CD14-positive monocyte (primary cell): ENCODE data around the gene LRRC4C. TPM values are rescaled to one million over a fixed set of nuclear protein-coding genes. Genes with fewer than 3 reads are reported as not detected.

Experiments used
- DNase-seq, 3 donors: peaks; one replicate each; pipeline ENCODE4 v3.0.0-alpha.2; 2011 to 2022
- H2AFZ ChIP-seq: 2 replicates; pipeline ENCODE4 v1.6.0; 2012; ENCODE audit warnings: mild to moderate bottlenecking, low read depth, low read length, inconsistent platforms; ENCODE audit not compliant: insufficient read depth, poor library complexity, severe bottlenecking
- H3K27ac ChIP-seq, 2 donors: 1 replicate in 1 of 2; 2 replicates in 1 of 2; pipeline ENCODE4 v1.5.1; 2012 to 2013; ENCODE audit warnings: low read length in 2 of 2, control low read depth in 1 of 2, inconsistent platforms in 1 of 2, low read depth in 1 of 2, mild to moderate bottlenecking in 1 of 2
- H3K27me3 ChIP-seq, 2 donors: one replicate each; pipeline versions ENCODE4 v1.6.0 to v1.6.1; 2011 to 2013; ENCODE audit warnings: low read length in 2 of 2; ENCODE audit not compliant: control insufficient read depth in 2 of 2, insufficient read depth in 2 of 2
- H3K36me3 ChIP-seq, 2 donors: replicated peaks in 1 of 2; 1 replicate in 1 of 2; 2 replicates in 1 of 2; pipeline versions ENCODE4 v1.5.1 to v1.6.1; 2012 to 2013; ENCODE audit warnings: low read length in 2 of 2, control low read depth in 1 of 2, inconsistent platforms in 1 of 2, mild to moderate bottlenecking in 1 of 2; ENCODE audit not compliant: insufficient read depth in 2 of 2, control insufficient read depth in 1 of 2
- H3K4me1 ChIP-seq, 2 donors: 1 replicate in 1 of 2; 2 replicates in 1 of 2; pipeline versions ENCODE4 v1.5.1 to v1.6.1; 2012 to 2013; ENCODE audit warnings: low read length in 2 of 2, control low read depth in 1 of 2, inconsistent platforms in 1 of 2, mild to moderate bottlenecking in 1 of 2, moderate library complexity in 1 of 2; ENCODE audit not compliant: insufficient read depth in 2 of 2, control insufficient read depth in 1 of 2
- H3K4me2 ChIP-seq: replicated peaks from 2 replicates; pipeline ENCODE3; 2012; ENCODE audit warnings: low read length, moderate library complexity, mild to moderate bottlenecking; ENCODE audit not compliant: poor library complexity, severe bottlenecking; ENCODE audit errors: extremely low read depth
- H3K4me3 ChIP-seq, 3 experiments: fragments of 200-600 bp in 1 of 3; sonication (generic) in 1 of 3; replicated peaks in 1 of 3; 1 replicate in 2 of 3; 2 replicates in 1 of 3; pipeline ENCODE4 v1.5.1; 2011 to 2013; ENCODE audit warnings: low read length in 3 of 3, mild to moderate bottlenecking in 3 of 3, control low read depth in 2 of 3, low read depth in 2 of 3, inconsistent platforms in 1 of 3, moderate library complexity in 1 of 3
- H3K79me2 ChIP-seq: 2 replicates; pipeline ENCODE4 v1.6.0; 2012; ENCODE audit warnings: mild to moderate bottlenecking, control low read depth, inconsistent platforms, low read length, moderate library complexity; ENCODE audit not compliant: insufficient read depth
- H3K9ac ChIP-seq: 2 replicates; pipeline ENCODE4 v1.6.0; 2017; ENCODE audit warnings: low read length, mild to moderate bottlenecking; ENCODE audit not compliant: insufficient read depth, poor library complexity, severe bottlenecking
- H3K9me3 ChIP-seq, 2 donors: replicated peaks in 1 of 2; 1 replicate in 1 of 2; 2 replicates in 1 of 2; pipeline versions ENCODE4 v1.5.1 to v1.6.1; 2012 to 2013; ENCODE audit warnings: low read length in 2 of 2, control low read depth in 1 of 2; ENCODE audit not compliant: control insufficient read depth in 1 of 2, insufficient read depth in 1 of 2
- H4K20me1 ChIP-seq: 2 replicates; pipeline ENCODE4 v1.6.0; 2012; ENCODE audit warnings: mild to moderate bottlenecking, low read length, control low read depth, moderate library complexity; ENCODE audit not compliant: insufficient read depth
- H3K27ac Mint-ChIP-seq, 7 donors: one replicate each; pipeline ENCODE4 v1.8.0; 2020; ENCODE audit warnings: mild to moderate bottlenecking in 7 of 7, mixed read lengths in 7 of 7, moderate library complexity in 6 of 7, inconsistent platforms in 2 of 7
- H3K27me3 Mint-ChIP-seq, 3 donors: one replicate each; pipeline ENCODE4 v1.8.0; 2021 to 2022; ENCODE audit warnings: low read depth in 3 of 3, mild to moderate bottlenecking in 3 of 3, mixed read lengths in 3 of 3, moderate library complexity in 3 of 3, inconsistent platforms in 1 of 3
- H3K36me3 Mint-ChIP-seq, 2 donors: one replicate each; pipeline ENCODE4 v1.8.0; 2020; ENCODE audit warnings: mixed read lengths in 2 of 2, inconsistent platforms in 1 of 2, mild to moderate bottlenecking in 1 of 2
- H3K4me1 Mint-ChIP-seq: one replicate; pipeline ENCODE4 v1.8.0; 2020; ENCODE audit warnings: mild to moderate bottlenecking, mixed read lengths
- H3K4me3 Mint-ChIP-seq, 2 donors: one replicate each; pipeline ENCODE4 v1.8.0; 2020; ENCODE audit warnings: mild to moderate bottlenecking in 2 of 2, mixed read lengths in 2 of 2, moderate library complexity in 1 of 2
- H3K9me3 Mint-ChIP-seq, 7 donors: one replicate each; pipeline ENCODE4 v1.8.0; 2020 to 2022; ENCODE audit warnings: mixed read lengths in 7 of 7, mild to moderate bottlenecking in 6 of 7, moderate library complexity in 6 of 7, inconsistent platforms in 2 of 7
- CTCF ChIP-seq: fragments of 200-600 bp; IDR thresholded peaks from one replicate; pipeline ENCODE4 v1.8.0; 2022; ENCODE audit warnings: antibody characterized with exemption, mild to moderate bottlenecking
- WGBS: methylation state at CpG from one replicate; pipeline ENCODE4 v1.1.5; 2013; ENCODE audit warnings: missing lambda C conversion rate; ENCODE audit not compliant: insufficient coverage; 5-methylcytosine and 5-hydroxymethylcytosine counted together
- intact Hi-C, 2 donors: fragments of 100-400 bp; cut with micrococcal nuclease; formaldehyde crosslinking; loops; one replicate each; pipeline versions ENCODE4 v1.15.0 to v1.15.1; 2023
- polyA plus RNA-seq, 3 donors: library from polyadenylated mRNA; depleted of rRNA in 1 of 3; unstranded in 2 of 3; stranded (reverse) in 1 of 3; fragments of 300-500 nt in 2 of 3; fragments of >200 nt in 1 of 3; fragmentation: Illumina TruSeq in 2 of 3; gene quantifications; 1 replicate in 2 of 3; 2 replicates in 1 of 3; pipeline ENCODE4 v1.2.3, GENCODE V29; 2012 to 2021

LRRC4C gene
- polyA plus RNA-seq, 3 donors = not detected

GRCh38 chr11:40240284-40240683, 1219.2 kb downstream of the LRRC4C start:
- no peak overlapping the region for H3K27ac Mint-ChIP-seq
- Histone ChIP-seq H3K9me3 (no peaks in the 10 kb centered on the region), H3K9ac (no peak overlapping the region), H3K27me3 (no peaks in the 10 kb centered on the region), H2AFZ (no peak overlapping the region), H3K4me1 (no peaks in the 10 kb centered on the region), H3K79me2 (no peaks in the 10 kb centered on the region), H3K36me3 (no peaks in the 10 kb centered on the region), H3K4me2 (no peak overlapping the region), H3K4me3 (no peak overlapping the region), H3K27ac (no peak overlapping the region), H4K20me1 (no peaks in the 10 kb centered on the region)
- no peaks in the 10 kb centered on the region for H3K27me3 Mint-ChIP-seq
- no peak for DNase-seq
- TF ChIP-seq CTCF = no peak
- intact Hi-C loops = no loop called here
- no peak overlapping the region for H3K4me3 Mint-ChIP-seq
- no peaks in the 10 kb centered on the region for H3K36me3 Mint-ChIP-seq
- no peaks in the 10 kb centered on the region for H3K4me1 Mint-ChIP-seq
- peaks cover 0 to 8% (median 2%) of the 10 kb centered on the region in 7 donors for H3K9me3 Mint-ChIP-seq
- WGBS = 80% methylated on average over 1 of the region's 2 CpGs

GRCh38 chr11:40236526-40236925, 1222.9 kb downstream of the LRRC4C start:
- no peak overlapping the region for H3K27ac Mint-ChIP-seq
- Histone ChIP-seq H2AFZ (no peak overlapping the region), H3K4me1 (no peaks in the 10 kb centered on the region), H3K36me3 (no peaks in the 10 kb centered on the region), H3K27me3 (no peaks in the 10 kb centered on the region), H3K9me3 (no peaks in the 10 kb centered on the region), H3K27ac (no peak overlapping the region), H3K79me2 (no peaks in the 10 kb centered on the region), H3K4me3 (no peak overlapping the region), H3K9ac (no peak overlapping the region), H3K4me2 (no peak overlapping the region), H4K20me1 (no peaks in the 10 kb centered on the region)
- intact Hi-C loops = no loop called here
- no peak for DNase-seq
- H3K36me3 Mint-ChIP-seq = no peaks in the 10 kb centered on the region
- no CpG with 5 or more reads among the region's 3 CpGs for WGBS
- no peak overlapping the region for H3K4me3 Mint-ChIP-seq
- TF ChIP-seq CTCF = no peak
- H3K27me3 Mint-ChIP-seq = no peaks in the 10 kb centered on the region
- H3K4me1 Mint-ChIP-seq = no peaks in the 10 kb centered on the region
- peaks cover 0 to 5% (median 2%) of the 10 kb centered on the region in 7 donors for H3K9me3 Mint-ChIP-seq
